Peyer's patch (tissue), 4 donors: ENCODE measurements around the gene SBF1.

ENCODE experiments used
- CTCF ChIP-seq, 6 experiments: fragments of 450-650 bp in 4 of 6; fragments of 200-600 bp in 2 of 6; sonication (generic) in 1 of 6; IDR thresholded peaks; one replicate each; pipeline ENCODE4 v1.5.1; 2017 to 2019; ENCODE audit warnings: antibody characterized with exemption in 6 of 6, mild to moderate bottlenecking in 3 of 6, moderate library complexity in 1 of 6
- POLR2A ChIP-seq, 2 donors: fragments of 450-650 bp; IDR thresholded peaks; one replicate each; pipeline ENCODE4 v1.5.1; 2017; ENCODE audit warnings: antibody characterized with exemption in 2 of 2, mild to moderate bottlenecking in 2 of 2, moderate library complexity in 2 of 2

DNA sequence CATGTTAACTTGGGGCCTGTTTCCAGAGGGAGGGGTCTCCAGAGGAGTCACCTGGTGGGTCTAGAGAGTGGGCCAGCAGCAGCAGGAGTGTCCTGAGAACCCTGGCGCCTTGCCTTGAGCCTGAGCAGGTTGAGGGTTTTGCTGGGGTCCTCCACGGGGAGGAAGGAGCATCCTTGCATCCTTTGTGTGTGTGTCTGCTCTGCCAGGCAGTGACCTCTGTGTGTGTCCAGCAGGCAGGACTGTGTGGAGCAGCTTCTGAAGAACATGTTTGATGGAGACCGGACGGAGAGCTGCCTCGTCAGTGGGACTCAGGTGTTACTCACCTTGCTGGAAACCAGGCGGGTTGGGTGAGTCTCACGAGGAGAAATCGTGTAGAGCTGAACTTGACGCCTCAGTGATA lies 55.7 kb downstream of the SBF1 start:
- no peak for TF ChIP-seq CTCF (IDR thresholded peaks at IDR 0.05)
- no peak for TF ChIP-seq POLR2A (IDR thresholded peaks at IDR 0.05)
